Retina (tissue), 1 donor: ENCODE measurements around the gene GABBR2.

Experiments used
- DNase-seq: peaks from one replicate; pipeline ENCODE4 v3.0.0-alpha.2; 2016

The GABBR2 gene

GRCh38 chr9:98391406-98391805, 317.3 kb downstream of the GABBR2 start:
- DNase-seq: no peak

DNA sequence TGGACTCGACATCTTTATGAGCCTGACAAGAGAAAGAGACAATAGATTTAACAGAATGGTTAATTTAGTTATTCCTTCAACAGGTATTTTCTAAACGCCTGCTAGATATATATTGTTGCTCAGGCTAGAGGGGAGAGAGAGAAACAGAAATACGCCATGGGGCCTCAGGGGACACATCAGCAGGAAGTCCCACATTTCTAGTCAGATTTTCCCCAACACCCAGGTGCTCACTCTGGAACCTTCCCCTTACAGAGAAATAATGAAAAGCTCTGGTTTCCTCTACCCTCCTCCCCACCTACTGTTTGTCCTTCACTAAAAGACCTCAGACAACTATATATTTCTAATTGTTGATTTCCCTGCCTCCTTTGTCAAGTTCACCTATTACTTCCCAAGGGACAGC, 323.0 kb downstream of the GABBR2 start:
- DNase-seq: no peak

GRCh38 chr9:98383758-98384157, 325.0 kb downstream of the GABBR2 start:
- DNase-seq: no peak

GRCh38 chr9:98381311-98382103, 327.2 kb downstream of the GABBR2 start:
- no peak for DNase-seq

GRCh38 chr9:98380065-98380681, 328.6 kb downstream of the GABBR2 start:
- peak; percentile 87 for DNase-seq

- DNase-seq: no peak
Observed at GRCh38 chr9:98379572-98379971, 329.2 kb downstream of the GABBR2 start.

DNA sequence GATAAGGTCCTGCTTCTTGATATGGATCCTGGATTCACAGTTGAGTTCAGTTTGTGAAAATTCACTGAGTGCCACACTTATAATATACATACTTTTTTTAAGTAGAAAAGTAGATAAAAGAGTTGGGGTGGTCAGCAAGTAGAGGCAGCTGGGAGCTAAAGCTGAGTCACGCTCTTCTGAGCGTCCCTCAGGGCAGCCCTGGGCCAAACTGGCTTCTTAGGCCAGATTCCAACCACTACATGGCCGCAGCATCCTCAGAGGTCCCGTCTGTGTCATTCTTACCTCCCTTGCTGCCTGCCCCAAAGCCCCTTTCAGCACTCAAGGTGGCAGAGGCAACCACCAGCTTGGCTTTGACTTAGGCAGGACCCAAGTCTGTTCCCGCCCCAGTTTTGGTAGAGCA, 329.9 kb downstream of the GABBR2 start:
- DNase-seq: no peak

- DNase-seq: no peak
Observed at GRCh38 chr9:98378206-98378780, 330.4 kb downstream of the GABBR2 start.

DNA sequence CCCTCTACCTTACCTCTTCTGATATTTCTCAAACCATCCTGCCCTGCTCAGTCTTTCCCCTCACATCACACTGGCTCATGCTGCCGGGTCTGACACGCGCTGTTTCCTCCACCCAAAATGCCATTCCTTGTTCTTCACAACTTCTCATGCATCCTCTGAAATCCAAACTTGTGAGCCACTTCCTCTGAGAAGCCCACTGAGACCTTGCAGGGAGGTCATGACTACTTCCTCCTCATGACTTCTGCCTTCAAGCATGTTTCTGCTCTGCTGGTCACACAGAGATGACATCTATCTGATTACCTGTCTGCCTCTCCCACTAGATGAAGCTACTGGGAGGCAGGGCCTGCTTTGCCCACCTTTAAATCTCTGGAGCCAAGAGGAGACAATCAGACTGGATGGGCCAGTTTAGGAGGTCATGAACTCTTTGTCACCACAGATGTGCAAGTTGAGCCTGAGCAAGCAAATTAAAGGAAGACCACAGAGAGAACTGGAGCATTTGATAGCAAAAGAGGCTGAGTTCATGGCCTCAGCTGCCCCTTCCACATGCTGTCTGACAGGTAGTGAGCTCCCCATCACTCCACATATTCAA, 333.5 kb downstream of the GABBR2 start:
- DNase-seq: no peak

GRCh38 chr9:98374385-98375051, 334.2 kb downstream of the GABBR2 start:
- no peak for DNase-seq

DNA sequence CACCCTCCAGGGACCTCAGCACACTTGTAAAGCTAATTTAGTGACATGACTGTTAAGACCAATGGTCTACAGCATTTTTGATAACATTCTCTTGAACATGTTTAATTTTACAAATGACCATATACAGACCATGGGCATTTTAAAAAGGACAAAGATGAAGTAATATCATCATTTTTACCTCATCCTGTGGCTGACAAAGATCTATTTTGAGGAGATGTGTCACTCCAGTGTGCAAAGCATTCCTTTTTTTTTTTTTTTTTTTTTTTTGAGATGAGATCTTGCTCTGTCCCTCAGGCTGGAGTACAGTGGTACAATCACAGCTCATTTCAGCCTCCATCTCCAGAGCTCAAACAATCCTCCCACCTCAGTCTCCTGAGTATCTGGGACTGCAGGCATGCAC, 335.1 kb downstream of the GABBR2 start:
- DNase-seq: no peak

DNA sequence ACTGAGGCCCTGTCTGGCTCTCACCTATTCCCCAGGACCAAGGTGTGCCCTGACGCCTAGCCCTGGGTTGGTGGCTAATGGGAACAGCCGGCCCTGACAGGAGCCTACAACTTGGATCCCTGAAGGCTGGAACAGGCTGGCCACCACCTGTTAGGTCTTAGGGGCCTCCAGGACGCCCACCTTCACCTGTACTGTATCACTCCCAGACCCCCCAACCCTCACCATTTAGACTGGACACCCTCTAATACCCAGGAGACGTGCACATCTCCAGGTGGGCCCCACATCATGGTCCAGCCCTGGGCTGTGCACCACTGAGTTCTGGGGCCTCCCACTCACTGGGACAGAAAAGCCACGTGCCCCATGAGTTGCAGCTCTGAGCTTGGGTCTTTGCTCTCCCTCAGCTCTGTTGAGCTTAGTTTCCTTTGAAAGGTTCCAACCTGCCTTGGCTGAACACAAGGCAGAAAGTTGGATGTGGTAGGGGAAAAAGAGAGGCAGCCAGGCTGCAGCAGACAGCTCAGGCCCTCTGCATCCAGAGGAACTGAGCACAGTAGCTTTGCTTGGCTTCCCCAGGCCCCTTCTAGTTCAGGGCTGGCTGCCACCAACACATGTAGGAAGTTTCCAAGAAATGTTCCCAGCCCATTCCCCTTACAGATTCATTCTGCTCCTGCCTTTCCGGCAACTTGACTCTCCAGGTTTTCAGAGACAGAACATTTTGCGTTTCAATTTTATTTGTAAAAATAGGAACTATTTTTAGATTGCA, 336.5 kb downstream of the GABBR2 start:
- DNase-seq: no peak

GRCh38 chr9:98370976-98371315, 337.8 kb downstream of the GABBR2 start:
- DNase-seq: no peak

DNA sequence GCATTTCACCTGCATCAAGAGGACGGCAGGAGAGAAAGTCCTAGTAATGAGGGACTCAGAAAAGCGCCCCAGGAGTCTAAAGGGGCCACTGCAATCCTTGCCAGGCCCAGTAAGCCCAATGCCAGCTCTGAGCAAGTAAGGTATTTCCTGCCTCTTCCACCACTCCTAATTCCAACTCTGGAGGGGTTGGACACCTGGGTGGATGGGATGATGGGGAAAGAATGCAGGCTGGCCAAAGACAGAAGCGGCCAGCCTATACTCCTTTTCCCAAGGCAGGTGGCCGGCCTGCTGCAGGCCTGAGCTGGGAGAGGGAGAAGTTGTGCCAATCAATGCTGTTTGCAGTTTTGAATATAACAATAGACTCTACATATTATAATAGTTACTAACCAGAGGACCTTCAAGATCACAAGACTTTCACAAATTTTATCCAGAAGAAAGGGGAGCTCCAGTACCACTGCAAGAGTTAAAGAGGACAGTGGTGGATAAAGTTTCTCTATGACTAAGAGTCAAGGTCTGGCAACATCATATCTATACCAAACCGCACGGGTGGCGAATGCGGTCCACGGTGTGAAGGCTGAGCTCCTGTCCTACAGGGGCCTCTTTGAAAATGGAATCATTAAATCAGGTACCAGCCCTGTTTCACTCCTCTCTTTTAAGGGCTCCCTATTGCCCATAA, 338.3 kb downstream of the GABBR2 start:
- DNase-seq: no peak

GRCh38 chr9:98369896-98370295, 338.8 kb downstream of the GABBR2 start:
- no peak for DNase-seq

- DNase-seq: no peak
Observed at GRCh38 chr9:98369471-98369870, 339.3 kb downstream of the GABBR2 start.

- no peak for DNase-seq
Observed at GRCh38 chr9:98369066-98369425, 339.7 kb downstream of the GABBR2 start.

GRCh38 chr9:98368366-98369065, 340.2 kb downstream of the GABBR2 start:
- DNase-seq: no peak

DNA sequence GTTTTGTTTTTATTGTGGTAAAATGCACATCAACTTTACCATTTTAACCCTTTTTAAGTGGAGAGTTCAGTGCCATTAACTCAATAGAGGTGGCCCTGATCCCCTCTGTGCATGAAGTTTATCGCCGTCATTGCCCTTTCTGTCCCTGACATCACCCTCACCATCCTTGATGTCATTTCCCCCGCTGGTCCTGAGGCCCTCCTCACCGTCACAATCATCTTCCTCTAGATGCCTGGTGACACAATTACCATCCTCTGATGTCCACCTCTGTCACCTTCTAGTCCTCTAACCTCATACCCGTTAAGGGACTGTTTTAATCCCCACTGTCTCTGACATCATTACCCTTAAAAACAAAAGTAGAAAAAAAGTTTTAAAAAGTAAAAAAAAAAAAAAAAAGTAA, 340.8 kb downstream of the GABBR2 start:
- no peak for DNase-seq

GRCh38 chr9:98367371-98367900, 341.3 kb downstream of the GABBR2 start:
- DNase-seq: no peak

- no peak for DNase-seq
Observed at GRCh38 chr9:98365781-98366180, 343.0 kb downstream of the GABBR2 start.
